GM12878 (cell line): Measurements from ENCODE around the gene ACAP2. TPM values are rescaled to one million over a fixed set of nuclear protein-coding genes. Genes with fewer than 3 reads are reported as not detected.
A peak's percentile ranks its signal among the peaks of the same experiment; 100 is the strongest.

Experiments
- BACH1 ChIP-seq: fragments of 450-650 bp; IDR thresholded peaks from 2 replicates; pipeline ENCODE4 v1.6.1; 2017; ENCODE audit warnings: mild to moderate bottlenecking, borderline replicate concordance
- CREB1 ChIP-seq: IDR thresholded peaks from 2 replicates; pipeline ENCODE4 v1.6.1; 2012; ENCODE audit warnings: low read depth, mild to moderate bottlenecking, inconsistent platforms
- GATAD2B ChIP-seq: fragments of 450-650 bp; conservative IDR thresholded peaks from 2 replicates; pipeline ENCODE4 v1.6.1; 2017; ENCODE audit warnings: low read depth, mild to moderate bottlenecking, moderate library complexity
- IRF5 ChIP-seq: fragments of 450-650 bp; IDR thresholded peaks from 2 replicates; pipeline ENCODE4 v1.6.1; 2017; ENCODE audit warnings: borderline replicate concordance
- RB1 ChIP-seq: fragments of 450-650 bp; formaldehyde crosslinking; IDR thresholded peaks from 2 replicates; pipeline ENCODE4 v1.6.1; 2017; ENCODE audit warnings: mild to moderate bottlenecking, borderline replicate concordance
- SKIL ChIP-seq: fragments of 450-650 bp; IDR thresholded peaks from 2 replicates; pipeline ENCODE4 v1.6.1; 2017; ENCODE audit warnings: mild to moderate bottlenecking, low read depth, inconsistent platforms; ENCODE audit not compliant: poor library complexity, severe bottlenecking
- YY1 ChIP-seq: IDR thresholded peaks from 2 replicates; pipeline ENCODE4 v1.6.1; 2011; ENCODE audit warnings: low read depth, mild to moderate bottlenecking, low read length
- ZBTB11 ChIP-seq: fragments of 450-650 bp; formaldehyde crosslinking; IDR thresholded peaks from 2 replicates; pipeline ENCODE4 v1.5.0; 2022; ENCODE audit warnings: mild to moderate bottlenecking, missing genetic modification characterization
- ZBTB40 ChIP-seq: fragments of 450-650 bp; IDR thresholded peaks from 2 replicates; pipeline ENCODE4 v1.6.1; 2016; ENCODE audit warnings: mild to moderate bottlenecking, moderate library complexity, borderline replicate concordance
- ZNF24 ChIP-seq: fragments of 450-650 bp; IDR thresholded peaks from 2 replicates; pipeline ENCODE4 v1.6.1; 2017; ENCODE audit warnings: antibody characterized with exemption, mild to moderate bottlenecking
- ZNF274 ChIP-seq: IDR thresholded peaks from one replicate; pipeline ENCODE4 v1.8.0; 2011; ENCODE audit not compliant: insufficient read length, insufficient read depth
- polyA plus RNA-seq, 11 experiments: library from polyadenylated mRNA; depleted of rRNA in 4 of 11; unstranded in 6 of 11; stranded (reverse) in 5 of 11; fragments of >200 nt; fragmentation: Nextera tagmentation in 4 of 11; fragmentation: Illumina TruSeq in 1 of 11; extraction: Ambion mirVana in 4 of 11; extraction: Trizol in 1 of 11; gene quantifications; 1 replicate in 1 of 11; 2 replicates in 10 of 11; pipeline versions ENCODE4 v1.2.1 to v1.2.3, GENCODE V29; 2011 to 2016; ENCODE audit warnings: inconsistent platforms in 2 of 11, missing spikeins in 2 of 11, low read depth in 1 of 11
- total RNA-seq, 4 experiments: library from RNA; depleted of rRNA in 3 of 4; stranded (reverse); fragments of >200 nt in 3 of 4; fragmentation: Illumina TruSeq in 1 of 4; extraction: Trizol in 1 of 4; gene quantifications; 2 replicates each; pipeline versions ENCODE4 v1.2.1 to v1.2.3, GENCODE V29; 2013 to 2021

ACAP2 gene
- total and polyA plus RNA-seq, 10 of the 15 experiments (the other 5 are each of a cell fraction or from before 2014, with no cell fraction given): 7.1 to 53.8 (median 35.7) TPM

GRCh38 chr3:195270817-195271409 is 171.9 kb downstream of the ACAP2 start, which contains the start of gene XXYLT1 (continued):
- no peak for TF ChIP-seq SKIL
- TF ChIP-seq ZNF24: no peak
- TF ChIP-seq ZBTB40: 0 out of 2 replicates have a peak, but pooled peaks have one; percentile 21
- TF ChIP-seq RB1: peak; percentile 88; the same call in 1 of the 2 replicates
- TF ChIP-seq ZBTB11 (CRISPR knock-in tag): no peak
- TF ChIP-seq IRF5: no peak
- TF ChIP-seq CREB1: peak; percentile 29; the same call in 1 of the 2 replicates
- peak; percentile 90 for TF ChIP-seq BACH1
- peak; percentile 98 for TF ChIP-seq YY1
- TF ChIP-seq ZNF274: no peak
- TF ChIP-seq GATAD2B: peak; percentile 78; the same call in 1 of the 2 replicates
